ENCODE data around the gene EDNRA. TPM values are rescaled to one million over a fixed set of nuclear protein-coding genes. Genes with fewer than 3 reads are reported as not detected.

The EDNRA gene
- total RNA-seq, 1 experiment from 2014 or later, result not detected

- DNase-seq (ENCODE audit: unreplicated experiment), result no peak
- ChIA-PET CTCF (interaction anchor here (0.6 to 2.5 kb wide), 3 partner anchors 11 to 1249 kb away, joined by 3 to 16 read pairs (median 3); no protein-coding TSS in a partner anchor), POLR2A (interaction anchor here (0.5 to 1.1 kb wide), 4 partner anchors 10 to 1011 kb away, joined by 3 to 4 read pairs (median 4); no protein-coding TSS in a partner anchor)
- H3K4me1 Mint-ChIP-seq (ENCODE audit: insufficient read depth, unreplicated experiment), result peaks cover 6% of the 10 kb centered on the region
- no peaks in the 10 kb centered on the region for H3K36me3 Mint-ChIP-seq (ENCODE audit: insufficient read depth, unreplicated experiment)
- no peak overlapping the region for H3K27ac Mint-ChIP-seq (ENCODE audit: low read depth, unreplicated experiment)
- H3K27me3 Mint-ChIP-seq (ENCODE audit: insufficient read depth, unreplicated experiment), result no peaks in the 10 kb centered on the region
- intact Hi-C loops (cut with micrococcal nuclease), result no loop called here
- no peaks in the 10 kb centered on the region for H3K9me3 Mint-ChIP-seq (ENCODE audit: unreplicated experiment)
- BruUV-seq (replicated peaks), result no TSS peak
- TF ChIP-seq, protein P1, sequence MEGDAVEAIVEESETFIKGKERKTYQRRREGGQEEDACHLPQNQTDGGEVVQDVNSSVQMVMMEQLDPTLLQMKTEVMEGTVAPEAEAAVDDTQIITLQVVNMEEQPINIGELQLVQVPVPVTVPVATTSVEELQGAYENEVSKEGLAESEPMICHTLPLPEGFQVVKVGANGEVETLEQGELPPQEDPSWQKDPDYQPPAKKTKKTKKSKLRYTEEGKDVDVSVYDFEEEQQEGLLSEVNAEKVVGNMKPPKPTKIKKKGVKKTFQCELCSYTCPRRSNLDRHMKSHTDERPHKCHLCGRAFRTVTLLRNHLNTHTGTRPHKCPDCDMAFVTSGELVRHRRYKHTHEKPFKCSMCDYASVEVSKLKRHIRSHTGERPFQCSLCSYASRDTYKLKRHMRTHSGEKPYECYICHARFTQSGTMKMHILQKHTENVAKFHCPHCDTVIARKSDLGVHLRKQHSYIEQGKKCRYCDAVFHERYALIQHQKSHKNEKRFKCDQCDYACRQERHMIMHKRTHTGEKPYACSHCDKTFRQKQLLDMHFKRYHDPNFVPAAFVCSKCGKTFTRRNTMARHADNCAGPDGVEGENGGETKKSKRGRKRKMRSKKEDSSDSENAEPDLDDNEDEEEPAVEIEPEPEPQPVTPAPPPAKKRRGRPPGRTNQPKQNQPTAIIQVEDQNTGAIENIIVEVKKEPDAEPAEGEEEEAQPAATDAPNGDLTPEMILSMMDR (IDR thresholded peaks at IDR 0.05; ENCODE audit: unreplicated experiment), result no peak
- no peak overlapping the region for H3K4me3 Mint-ChIP-seq (ENCODE audit: unreplicated experiment)
Observed at GRCh38 chr4:147525494-147526271, 44.8 kb downstream of the EDNRA start.

GRCh38 chr4:147526272-147526654, 45.4 kb downstream of the EDNRA start:
- ChIA-PET POLR2A (interaction anchor here (0.5 to 1.1 kb wide), 4 partner anchors 23 to 1011 kb away, joined by 3 to 4 read pairs (median 4); no protein-coding TSS in a partner anchor), CTCF (interaction anchor here (0.6 to 2.5 kb wide), 4 partner anchors 7 to 1249 kb away, joined by 3 to 16 read pairs (median 8); no protein-coding TSS in a partner anchor)
- no TSS peak for BruUV-seq (replicated peaks)
- TF ChIP-seq, protein P1 (IDR thresholded peaks at IDR 0.05; ENCODE audit: unreplicated experiment), result no peak
- intact Hi-C loops (cut with micrococcal nuclease), result no loop called here
- Mint-ChIP-seq H3K4me3 (ENCODE audit: unreplicated experiment) (no peak overlapping the region), H3K9me3 (ENCODE audit: unreplicated experiment) (no peaks in the 10 kb centered on the region), H3K36me3 (ENCODE audit: insufficient read depth, unreplicated experiment) (no peaks in the 10 kb centered on the region), H3K4me1 (ENCODE audit: insufficient read depth, unreplicated experiment) (peaks cover 6% of the 10 kb centered on the region), H3K27me3 (ENCODE audit: insufficient read depth, unreplicated experiment) (no peaks in the 10 kb centered on the region), H3K27ac (ENCODE audit: low read depth, unreplicated experiment) (no peak overlapping the region)
- no peak for DNase-seq (ENCODE audit: unreplicated experiment)

DNA sequence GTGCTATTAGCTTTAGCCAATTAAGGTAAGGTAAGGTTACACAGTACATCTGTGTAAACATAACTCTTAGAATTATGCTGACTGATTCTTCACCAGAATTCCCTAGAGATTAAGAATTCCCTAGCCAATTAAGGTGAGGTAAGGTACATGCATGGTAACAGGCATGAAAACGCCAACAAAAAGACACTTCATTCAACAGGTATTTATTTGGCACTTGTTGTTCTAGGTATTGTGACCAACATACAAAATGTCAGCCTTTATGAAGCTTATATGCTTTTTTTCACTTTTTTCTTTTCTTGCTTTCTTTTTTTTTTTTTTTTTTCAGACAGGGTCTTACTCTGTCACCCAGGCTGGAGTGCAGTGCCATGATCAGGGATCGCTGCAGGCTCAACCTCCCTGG, 47.2 kb downstream of the EDNRA start:
- no peak for DNase-seq (ENCODE audit: unreplicated experiment)
- CTCF ChIA-PET, result interaction anchor here (0.7 to 2.1 kb wide), 3 partner anchors 9 to 680 kb away, joined by 4 to 14 read pairs (median 4); partner anchors contain the start of gene TMEM184C
- H3K4me3 Mint-ChIP-seq (ENCODE audit: unreplicated experiment), result no peak overlapping the region
- no peaks in the 10 kb centered on the region for H3K36me3 Mint-ChIP-seq (ENCODE audit: insufficient read depth, unreplicated experiment)
- no TSS peak for BruUV-seq (replicated peaks)
- H3K27me3 Mint-ChIP-seq (ENCODE audit: insufficient read depth, unreplicated experiment), result no peaks in the 10 kb centered on the region
- H3K27ac Mint-ChIP-seq (ENCODE audit: low read depth, unreplicated experiment), result no peak overlapping the region
- POLR2A ChIA-PET, result interaction anchor here (1.1 to 1.2 kb wide), 2 partner anchors 9 to 50 kb away, joined by 3 read pairs; no protein-coding TSS in a partner anchor
- no peaks in the 10 kb centered on the region for H3K9me3 Mint-ChIP-seq (ENCODE audit: unreplicated experiment)
- intact Hi-C loops (cut with micrococcal nuclease), result no loop called here
- TF ChIP-seq, protein P1 (IDR thresholded peaks at IDR 0.05; ENCODE audit: unreplicated experiment), result no peak
- H3K4me1 Mint-ChIP-seq (ENCODE audit: insufficient read depth, unreplicated experiment), result peaks cover 6% of the 10 kb centered on the region

DNA sequence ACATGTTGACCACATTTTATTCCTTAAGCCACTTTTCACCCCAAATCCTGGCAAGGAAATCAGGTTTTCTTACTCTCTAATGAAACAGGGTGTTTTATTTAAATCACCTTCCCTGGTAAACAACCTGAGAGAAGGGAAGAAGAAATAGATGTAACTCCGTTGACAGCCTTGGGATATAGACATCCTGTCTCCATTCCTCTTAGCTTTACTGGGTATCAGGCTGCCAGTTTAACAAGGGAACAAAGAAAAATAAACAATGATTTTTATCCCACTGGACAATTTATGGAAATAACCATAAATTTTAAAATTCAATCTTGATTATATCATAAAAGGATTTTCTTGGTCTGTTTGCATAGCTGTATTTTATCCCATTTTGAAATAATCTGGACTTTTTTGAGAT, 49.2 kb downstream of the EDNRA start:
- H3K27me3 Mint-ChIP-seq (ENCODE audit: insufficient read depth, unreplicated experiment), result no peaks in the 10 kb centered on the region
- TF ChIP-seq, protein P1 (IDR thresholded peaks at IDR 0.05; ENCODE audit: unreplicated experiment), result no peak
- H3K36me3 Mint-ChIP-seq (ENCODE audit: insufficient read depth, unreplicated experiment), result no peaks in the 10 kb centered on the region
- CTCF ChIA-PET, result interaction anchor here (1.0 kb wide), 1 partner anchor 11 kb away, joined by 5 read pairs; no protein-coding TSS in a partner anchor
- no peaks in the 10 kb centered on the region for H3K9me3 Mint-ChIP-seq (ENCODE audit: unreplicated experiment)
- POLR2A ChIA-PET, result no interaction called here
- H3K4me1 Mint-ChIP-seq (ENCODE audit: insufficient read depth, unreplicated experiment), result no peaks in the 10 kb centered on the region
- BruUV-seq (replicated peaks), result no TSS peak
- intact Hi-C loops (cut with micrococcal nuclease), result no loop called here
- no peak overlapping the region for H3K4me3 Mint-ChIP-seq (ENCODE audit: unreplicated experiment)
- no peak overlapping the region for H3K27ac Mint-ChIP-seq (ENCODE audit: low read depth, unreplicated experiment)
- DNase-seq (ENCODE audit: unreplicated experiment), result no peak

All from MCF 10A (cell line).